HCT116 (cell line): ENCODE results near the gene FGF14. TPM values are rescaled to one million over a fixed set of nuclear protein-coding genes. Genes with fewer than 3 reads are reported as not detected.

Experiments
- ATAC-seq: fragments of 200-7000 bp; cut with Tn5 transposase; 2 replicates; pipeline ENCODE4 v1.9.1; 2020; ENCODE audit warnings: mild to moderate bottlenecking, moderate library complexity
- BruUV-seq: library from RNA; stranded (reverse); fragments of 400-500 nt; replicated peaks from 2 replicates; lab custom pipeline; 2021; lab: Mats Ljungman, UMichigan
- CTCF ChIA-PET: fragments of 300-600 bp; sonication (Branson Sonifier 250); formaldehyde crosslinking; loops from one replicate; lab custom pipeline; 2021; ENCODE audit warnings: antibody characterized with exemption; lab: Charles Lee
- POLR2A ChIA-PET: fragments of 300-600, 350-600 bp; sonication (Branson Sonifier 250); formaldehyde crosslinking; loops from one replicate; lab custom pipeline; 2021; ENCODE audit warnings: antibody characterized with exemption; lab: Charles Lee
- RAD21 ChIA-PET, 2 experiments: fragments of 300-600 bp; sonication (Branson Sonifier 250); formaldehyde crosslinking; loops; one replicate each; lab custom pipeline; 2023; ENCODE audit warnings: low total read pairs in 2 of 2; ENCODE audit not compliant: uncharacterized antibody in 2 of 2, unreplicated experiment in 2 of 2, low non-redundant PET in 1 of 2; lab: Charles Lee
- DNase-seq: peaks from one replicate; pipeline ENCODE4 v3.0.0-alpha.2; 2010; ENCODE audit warnings: low read depth, low spot score
- H2AFZ ChIP-seq: fragments of 200-600 bp; shearing (Covaris generic), sonication (generic); 2 replicates; pipeline ENCODE4 v1.6.1; 2017; ENCODE audit warnings: low read depth, mixed run types, mixed read lengths, antibody characterized with exemption, low read length; ENCODE audit not compliant: poor library complexity, severe bottlenecking
- H3K27ac ChIP-seq: 2 replicates; pipeline ENCODE4 v1.5.1; 2012; ENCODE audit warnings: low read depth, low read length
- H3K27me3 ChIP-seq: fragments of 200-600 bp; sonication (generic); 2 replicates; pipeline ENCODE4 v1.6.1; 2016; ENCODE audit warnings: mixed run types, low read length, mixed read lengths; ENCODE audit not compliant: insufficient read depth
- H3K36me3 ChIP-seq, 2 experiments: fragments of 200-500 bp in 1 of 2; fragments of 200-600 bp in 1 of 2; sonication (Bioruptor generic) in 1 of 2; sonication (generic) in 1 of 2; 2 replicates each; pipeline versions ENCODE4 v1.5.1 to v1.6.1; 2014 to 2016; ENCODE audit warnings: low read length in 2 of 2, inconsistent platforms in 1 of 2, mixed read lengths in 1 of 2, mixed run types in 1 of 2; ENCODE audit not compliant: insufficient read depth in 2 of 2, control insufficient read depth in 1 of 2
- H3K4me1 ChIP-seq, 2 experiments: fragments of 200-600 bp in 1 of 2; sonication (generic) in 1 of 2; 2 replicates each; pipeline versions ENCODE4 v1.5.1 to v1.6.1; 2012 to 2017; ENCODE audit warnings: low read length in 2 of 2, inconsistent platforms in 1 of 2, mild to moderate bottlenecking in 1 of 2, mixed read lengths in 1 of 2, mixed run types in 1 of 2, moderate library complexity in 1 of 2; ENCODE audit not compliant: insufficient read depth in 2 of 2, control insufficient read depth in 1 of 2
- H3K4me2 ChIP-seq: fragments of 200-600 bp; sonication (generic); 2 replicates; pipeline ENCODE4 v1.6.1; 2017; ENCODE audit warnings: mixed run types, low read length, mixed read lengths
- H3K4me3 ChIP-seq, 2 experiments: fragments of 200-600 bp in 1 of 2; sonication (generic) in 1 of 2; replicated peaks in 1 of 2; 2 replicates each; pipeline ENCODE4 v1.5.1; 2011 to 2016; ENCODE audit warnings: low read length in 2 of 2, control low read depth in 1 of 2, low read depth in 1 of 2, mild to moderate bottlenecking in 1 of 2, mixed read lengths in 1 of 2, mixed run types in 1 of 2
- H3K79me2 ChIP-seq: fragments of 200-600 bp; sonication (generic); 2 replicates; pipeline ENCODE4 v1.6.1; 2017; ENCODE audit warnings: mild to moderate bottlenecking, mixed run types, low read length, moderate library complexity, mixed read lengths; ENCODE audit not compliant: insufficient read depth
- H3K9ac ChIP-seq: fragments of 200-600 bp; sonication (generic); 2 replicates; pipeline ENCODE4 v1.6.1; 2016; ENCODE audit warnings: low read length, mixed read lengths
- H3K9me2 ChIP-seq: fragments of 200-600 bp; sonication (generic), shearing (Covaris generic); 2 replicates; pipeline ENCODE4 v1.6.1; 2017; ENCODE audit warnings: mixed run types, mild to moderate bottlenecking, moderate library complexity; ENCODE audit not compliant: insufficient read depth
- H3K9me3 ChIP-seq, 2 experiments: fragments of 200-500 bp in 1 of 2; fragments of 200-600 bp in 1 of 2; sonication (Bioruptor generic) in 1 of 2; sonication (generic) in 1 of 2; 2 replicates each; pipeline ENCODE4 v1.6.1; 2014 to 2017; ENCODE audit warnings: low read length in 2 of 2, mixed read lengths in 2 of 2, inconsistent platforms in 1 of 2, low read depth in 1 of 2, mild to moderate bottlenecking in 1 of 2, mixed run types in 1 of 2, moderate library complexity in 1 of 2; ENCODE audit not compliant: control insufficient read depth in 1 of 2, insufficient read depth in 1 of 2
- H4K20me1 ChIP-seq: fragments of 200-600 bp; sonication (generic), shearing (Covaris generic); 2 replicates; pipeline ENCODE4 v1.6.1; 2017; ENCODE audit warnings: mixed run types, mild to moderate bottlenecking, moderate library complexity; ENCODE audit not compliant: insufficient read depth
- CBX3 ChIP-seq: IDR thresholded peaks from 2 replicates; pipeline ENCODE4 v1.6.1; 2012; ENCODE audit warnings: low read depth
- CEBPB ChIP-seq: IDR thresholded peaks from 2 replicates; pipeline ENCODE4 v1.6.1; 2012; ENCODE audit warnings: low read depth
- EGR1 ChIP-seq: IDR thresholded peaks from 2 replicates; pipeline ENCODE4 v1.6.1; 2012; ENCODE audit warnings: low read depth
- ELF1 ChIP-seq: IDR thresholded peaks from 2 replicates; pipeline ENCODE4 v1.6.1; 2012; ENCODE audit warnings: low read depth, borderline replicate concordance
- EZH2 ChIP-seq: fragments of 200-600 bp; sonication (generic); IDR thresholded peaks from 2 replicates; pipeline ENCODE4 v1.6.1; 2017; ENCODE audit warnings: antibody characterized with exemption, mixed run types
- FOSL1 ChIP-seq: IDR thresholded peaks from 2 replicates; pipeline ENCODE4 v1.6.1; 2012; ENCODE audit warnings: low read depth
- JUND ChIP-seq: IDR thresholded peaks from 2 replicates; pipeline ENCODE4 v1.6.1; 2012
- MAX ChIP-seq: IDR thresholded peaks from 2 replicates; pipeline ENCODE4 v1.6.1; 2012
- POLR2A ChIP-seq: IDR thresholded peaks from 2 replicates; pipeline ENCODE4 v1.7.0; 2011; ENCODE audit warnings: borderline replicate concordance; ENCODE audit not compliant: insufficient read depth, insufficient read length; ENCODE audit errors: extremely low read depth
- POLR2AphosphoS5 ChIP-seq: IDR thresholded peaks from 2 replicates; pipeline ENCODE4 v1.6.1; 2011; ENCODE audit warnings: mild to moderate bottlenecking, low read depth, low read length, moderate library complexity
- RAD21 ChIP-seq: IDR thresholded peaks from 2 replicates; pipeline ENCODE4 v1.6.1; 2012; ENCODE audit warnings: low read depth, mild to moderate bottlenecking
- SIN3A ChIP-seq: IDR thresholded peaks from 2 replicates; pipeline ENCODE4 v1.6.1; 2012; ENCODE audit warnings: low read depth
- SRF ChIP-seq: IDR thresholded peaks from 2 replicates; pipeline ENCODE4 v1.6.1; 2012; ENCODE audit warnings: low read depth
- TCF7L2 ChIP-seq: IDR thresholded peaks from 2 replicates; pipeline ENCODE4 v1.7.0; 2011; ENCODE audit warnings: borderline replicate concordance, inconsistent platforms; ENCODE audit not compliant: insufficient read depth, insufficient read length; ENCODE audit errors: extremely low read depth
- ZBTB33 ChIP-seq: IDR thresholded peaks from 2 replicates; pipeline ENCODE4 v1.6.1; 2011; ENCODE audit warnings: mild to moderate bottlenecking, low read length, moderate library complexity; ENCODE audit not compliant: insufficient replicate concordance; ENCODE audit errors: extremely low read depth
- ZFX ChIP-seq: fragments of 450-650 bp; IDR thresholded peaks from 2 replicates; pipeline ENCODE4 v1.6.1; 2017
- intact Hi-C: fragments of 100-400 bp; cut with micrococcal nuclease; formaldehyde crosslinking; loops from 2 replicates; pipeline ENCODE4 v1.10.0; 2022
- total RNA-seq: library from RNA; stranded (reverse); gene quantifications from one replicate; pipeline ENCODE4 v1.2.1, GENCODE V29; 2021; ENCODE audit not compliant: unreplicated experiment
- TF ChIP-seq, protein P1 (sequence below), 3 experiments: fragments of 200-600 bp in 1 of 3; sonication (generic) in 1 of 3; IDR thresholded peaks in 2 of 3; conservative IDR thresholded peaks in 1 of 3; 2 replicates each; pipeline ENCODE4 v1.5.1; 2012 to 2017; ENCODE audit warnings: low read depth in 2 of 3, low read length in 2 of 3, antibody characterized with exemption in 1 of 3, borderline replicate concordance in 1 of 3, control low read depth in 1 of 3, mild to moderate bottlenecking in 1 of 3, mixed read lengths in 1 of 3, mixed run types in 1 of 3, moderate library complexity in 1 of 3; ENCODE audit not compliant: insufficient read depth in 1 of 3
- TF ChIP-seq, protein P2 (sequence below): IDR thresholded peaks from 2 replicates; pipeline ENCODE4 v1.6.1; 2012; ENCODE audit warnings: low read depth

FGF14 gene
- total RNA-seq, 1 experiment from 2014 or later = not detected

DNA sequence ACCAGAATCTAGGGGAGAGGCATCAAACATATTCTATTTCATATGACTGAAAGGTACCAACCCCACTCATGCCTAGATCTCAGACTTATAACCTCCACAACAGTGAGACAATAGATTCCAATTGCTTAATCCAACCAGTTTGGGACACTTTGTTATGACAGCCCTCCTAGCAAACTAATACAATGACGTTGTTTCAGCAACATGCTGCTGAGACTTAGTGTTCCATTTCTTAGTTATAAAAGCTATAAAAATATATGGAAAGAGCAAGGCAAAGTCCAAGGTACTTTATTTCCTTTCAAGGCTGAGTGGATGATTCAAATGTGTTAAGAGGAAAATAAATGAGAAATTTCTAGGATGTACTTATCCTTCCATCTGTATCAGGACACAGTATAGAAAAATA is 352.0 kb downstream of the FGF14 start:
- intact Hi-C loops = no loop called here
- Histone ChIP-seq H3K4me2 (no peak overlapping the region), H2AFZ (no peak overlapping the region), H3K36me3 (no peaks in the 10 kb centered on the region), H3K79me2 (no peaks in the 10 kb centered on the region), H4K20me1 (no peaks in the 10 kb centered on the region), H3K9ac (no peak overlapping the region), H3K27me3 (no peaks in the 10 kb centered on the region), H3K4me1 (no peaks in the 10 kb centered on the region), H3K9me2 (no peaks in the 10 kb centered on the region), H3K9me3 (peaks cover 0 to 25% of the 10 kb centered on the region in 2 experiments; a peak in 3 of 4 replicates), H3K4me3 (no peak overlapping the region), H3K27ac (no peak overlapping the region)
- TF ChIP-seq ZBTB33 = no peak
- TF ChIP-seq POLR2A = no peak
- TF ChIP-seq CBX3 = no peak
- TF ChIP-seq SRF = no peak
- no peak for TF ChIP-seq POLR2AphosphoS5
- no peak for TF ChIP-seq EGR1
- TF ChIP-seq CEBPB = no peak
- no peak for TF ChIP-seq SIN3A
- TF ChIP-seq ELF1 = no peak
- TF ChIP-seq FOSL1 = no peak
- no peak for TF ChIP-seq MAX
- TF ChIP-seq JUND = no peak
- no peak for TF ChIP-seq EZH2
- TF ChIP-seq TCF7L2 = no peak
- TF ChIP-seq, protein P1, sequence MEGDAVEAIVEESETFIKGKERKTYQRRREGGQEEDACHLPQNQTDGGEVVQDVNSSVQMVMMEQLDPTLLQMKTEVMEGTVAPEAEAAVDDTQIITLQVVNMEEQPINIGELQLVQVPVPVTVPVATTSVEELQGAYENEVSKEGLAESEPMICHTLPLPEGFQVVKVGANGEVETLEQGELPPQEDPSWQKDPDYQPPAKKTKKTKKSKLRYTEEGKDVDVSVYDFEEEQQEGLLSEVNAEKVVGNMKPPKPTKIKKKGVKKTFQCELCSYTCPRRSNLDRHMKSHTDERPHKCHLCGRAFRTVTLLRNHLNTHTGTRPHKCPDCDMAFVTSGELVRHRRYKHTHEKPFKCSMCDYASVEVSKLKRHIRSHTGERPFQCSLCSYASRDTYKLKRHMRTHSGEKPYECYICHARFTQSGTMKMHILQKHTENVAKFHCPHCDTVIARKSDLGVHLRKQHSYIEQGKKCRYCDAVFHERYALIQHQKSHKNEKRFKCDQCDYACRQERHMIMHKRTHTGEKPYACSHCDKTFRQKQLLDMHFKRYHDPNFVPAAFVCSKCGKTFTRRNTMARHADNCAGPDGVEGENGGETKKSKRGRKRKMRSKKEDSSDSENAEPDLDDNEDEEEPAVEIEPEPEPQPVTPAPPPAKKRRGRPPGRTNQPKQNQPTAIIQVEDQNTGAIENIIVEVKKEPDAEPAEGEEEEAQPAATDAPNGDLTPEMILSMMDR (IDR thresholded peaks at IDR 0.05 in 2 of 3, conservative IDR thresholded peaks at IDR 0.05 in 1 of 3; ENCODE audit: borderline replicate concordance in 1 of 3, insufficient read depth in 1 of 3, low read depth in 2 of 3, low read length in 2 of 3) = no peak
- no peak for TF ChIP-seq RAD21
- TF ChIP-seq, protein P2, sequence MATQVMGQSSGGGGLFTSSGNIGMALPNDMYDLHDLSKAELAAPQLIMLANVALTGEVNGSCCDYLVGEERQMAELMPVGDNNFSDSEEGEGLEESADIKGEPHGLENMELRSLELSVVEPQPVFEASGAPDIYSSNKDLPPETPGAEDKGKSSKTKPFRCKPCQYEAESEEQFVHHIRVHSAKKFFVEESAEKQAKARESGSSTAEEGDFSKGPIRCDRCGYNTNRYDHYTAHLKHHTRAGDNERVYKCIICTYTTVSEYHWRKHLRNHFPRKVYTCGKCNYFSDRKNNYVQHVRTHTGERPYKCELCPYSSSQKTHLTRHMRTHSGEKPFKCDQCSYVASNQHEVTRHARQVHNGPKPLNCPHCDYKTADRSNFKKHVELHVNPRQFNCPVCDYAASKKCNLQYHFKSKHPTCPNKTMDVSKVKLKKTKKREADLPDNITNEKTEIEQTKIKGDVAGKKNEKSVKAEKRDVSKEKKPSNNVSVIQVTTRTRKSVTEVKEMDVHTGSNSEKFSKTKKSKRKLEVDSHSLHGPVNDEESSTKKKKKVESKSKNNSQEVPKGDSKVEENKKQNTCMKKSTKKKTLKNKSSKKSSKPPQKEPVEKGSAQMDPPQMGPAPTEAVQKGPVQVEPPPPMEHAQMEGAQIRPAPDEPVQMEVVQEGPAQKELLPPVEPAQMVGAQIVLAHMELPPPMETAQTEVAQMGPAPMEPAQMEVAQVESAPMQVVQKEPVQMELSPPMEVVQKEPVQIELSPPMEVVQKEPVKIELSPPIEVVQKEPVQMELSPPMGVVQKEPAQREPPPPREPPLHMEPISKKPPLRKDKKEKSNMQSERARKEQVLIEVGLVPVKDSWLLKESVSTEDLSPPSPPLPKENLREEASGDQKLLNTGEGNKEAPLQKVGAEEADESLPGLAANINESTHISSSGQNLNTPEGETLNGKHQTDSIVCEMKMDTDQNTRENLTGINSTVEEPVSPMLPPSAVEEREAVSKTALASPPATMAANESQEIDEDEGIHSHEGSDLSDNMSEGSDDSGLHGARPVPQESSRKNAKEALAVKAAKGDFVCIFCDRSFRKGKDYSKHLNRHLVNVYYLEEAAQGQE = no peak
- no peak for TF ChIP-seq ZFX
- BruUV-seq = no TSS peak
- no peak for ATAC-seq
- POLR2A ChIA-PET = no interaction called here
- RAD21 ChIA-PET = no interaction called here
- DNase-seq = no peak
- CTCF ChIA-PET = no interaction called here
